Naive B cell (primary cell): ENCODE results near the gene CD180. TPM values are rescaled to one million over a fixed set of nuclear protein-coding genes. Genes with fewer than 3 reads are reported as not detected.

Source experiments
- ATAC-seq, 2 donors: fragments of 150-1000 bp; cut with Tn5 transposase; 2 replicates each; pipeline ENCODE4 v1.10.0; 2021; ENCODE audit warnings: low read depth in 2 of 2, mild to moderate bottlenecking in 2 of 2, moderate library complexity in 2 of 2
- DNase-seq: peaks from one replicate; pipeline ENCODE4 v3.0.0; 2022
- H3K27ac Mint-ChIP-seq, 6 donors: one replicate each; pipeline ENCODE4 v1.8.0; 2020 to 2022; ENCODE audit warnings: mild to moderate bottlenecking in 6 of 6, mixed read lengths in 6 of 6, moderate library complexity in 5 of 6, inconsistent platforms in 2 of 6
- H3K27me3 Mint-ChIP-seq, 3 donors: one replicate each; pipeline ENCODE4 v1.8.0; 2021 to 2022; ENCODE audit warnings: mixed read lengths in 3 of 3, mild to moderate bottlenecking in 1 of 3
- H3K36me3 Mint-ChIP-seq, 2 donors: one replicate each; pipeline ENCODE4 v1.8.0; 2020 to 2022; ENCODE audit warnings: mixed read lengths in 2 of 2, inconsistent platforms in 1 of 2, mild to moderate bottlenecking in 1 of 2
- H3K4me1 Mint-ChIP-seq, 3 donors: one replicate each; pipeline ENCODE4 v1.8.0; 2020 to 2022; ENCODE audit warnings: mixed read lengths in 3 of 3, inconsistent platforms in 1 of 3, mild to moderate bottlenecking in 1 of 3, moderate library complexity in 1 of 3
- H3K4me3 Mint-ChIP-seq, 8 donors: one replicate each; pipeline ENCODE4 v1.8.0; 2020 to 2022; ENCODE audit warnings: mild to moderate bottlenecking in 8 of 8, mixed read lengths in 8 of 8, moderate library complexity in 8 of 8, inconsistent platforms in 2 of 8
- H3K9me3 Mint-ChIP-seq, 7 donors: one replicate each; pipeline ENCODE4 v1.8.0; 2020 to 2022; ENCODE audit warnings: mixed read lengths in 7 of 7, mild to moderate bottlenecking in 5 of 7, inconsistent platforms in 2 of 7, moderate library complexity in 1 of 7
- polyA plus RNA-seq, 6 donors: library from polyadenylated mRNA; unstranded; fragments of 300-500 nt; fragmentation: Illumina TruSeq; gene quantifications; one replicate each; pipeline ENCODE4 v1.2.3, GENCODE V29; 2021; ENCODE audit warnings: low read depth in 6 of 6

Gene CD180
- polyA plus RNA-seq, 6 donors from 2014 or later, result 29.6 to 131 (median 91.3) TPM

DNA sequence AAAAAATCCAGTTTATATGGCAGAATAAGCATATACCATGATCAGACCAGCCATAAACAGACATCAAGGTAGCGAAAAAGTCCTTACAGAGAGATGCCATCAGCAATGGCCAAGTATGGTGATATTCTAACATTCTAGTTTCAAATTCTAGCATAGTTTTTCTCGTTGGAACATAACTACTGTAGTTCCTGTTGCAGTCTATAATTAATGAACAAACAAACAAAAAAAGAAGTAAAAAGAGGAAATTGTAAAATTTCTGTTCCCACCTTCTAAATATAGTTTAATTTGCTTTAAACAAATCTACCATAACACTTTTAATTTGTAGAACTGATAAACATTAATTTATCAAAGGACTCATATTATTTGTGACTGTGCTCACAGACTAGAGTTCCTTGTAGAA is 9.9 kb upstream of the CD180 start:
- DNase-seq (peak; percentile 54), ATAC-seq (peak; percentile 31 to 43)
- no peaks in the 10 kb centered on the region for H3K36me3 Mint-ChIP-seq
- peaks cover 56 to 88% (median 64%) of the 10 kb centered on the region in 3 donors for H3K4me1 Mint-ChIP-seq
- H3K9me3 Mint-ChIP-seq, result peaks cover 0 to 9% (median 6%) of the 10 kb centered on the region in 7 donors
- peak overlapping the region; percentile 74 to 97 (median 90) for H3K27ac Mint-ChIP-seq
- peak overlapping the region; percentile 65 to 91 (median 75) for H3K4me3 Mint-ChIP-seq
- no peaks in the 10 kb centered on the region for H3K27me3 Mint-ChIP-seq

DNA sequence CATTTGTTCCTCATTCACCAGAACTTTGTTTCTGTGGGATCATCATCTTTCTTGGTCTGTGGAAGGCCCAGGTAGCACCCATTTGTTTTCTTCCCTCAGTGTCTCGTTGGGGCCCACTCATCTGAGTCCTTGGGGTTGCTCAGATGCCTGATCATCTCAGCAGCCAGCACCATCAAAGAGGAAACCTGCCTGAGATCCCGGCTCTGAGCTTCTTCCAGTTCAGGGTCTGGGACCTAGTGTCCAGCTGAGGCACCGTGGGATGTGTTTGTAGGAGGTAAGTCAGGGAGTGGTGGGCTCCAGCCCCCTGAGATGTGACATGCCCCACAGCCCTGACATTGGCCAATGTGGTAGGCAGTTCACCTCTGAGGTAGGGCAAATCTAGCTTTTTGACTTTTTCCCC is 9.4 kb upstream of the CD180 start:
- Mint-ChIP-seq H3K4me1 (peaks cover 60 to 92% (median 68%) of the 10 kb centered on the region in 3 donors), H3K27me3 (no peaks in the 10 kb centered on the region), H3K9me3 (peaks cover 0 to 12% (median 6%) of the 10 kb centered on the region in 7 donors)

DNA sequence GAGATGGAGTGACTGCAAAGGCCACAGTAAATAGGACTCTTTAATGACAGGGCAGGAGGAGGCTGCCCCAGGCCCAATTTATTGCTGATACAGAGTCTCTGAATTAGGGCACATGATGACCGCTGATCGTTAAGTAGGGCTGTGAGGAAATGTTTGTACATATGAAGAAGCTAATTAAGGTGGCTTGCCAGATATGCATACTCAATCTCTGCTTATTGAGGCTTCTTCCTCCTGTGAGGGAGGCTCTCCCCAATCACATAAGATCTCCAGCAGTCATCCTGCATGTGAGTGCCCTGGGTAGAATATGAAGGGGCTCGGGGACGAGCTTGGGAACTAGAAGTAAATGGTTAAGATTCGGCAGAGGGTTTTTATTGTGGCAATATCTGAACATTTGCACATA is 8.2 kb upstream of the CD180 start:
- peak overlapping the region; percentile 86 to 98 (median 94) for H3K27ac Mint-ChIP-seq
- ATAC-seq (no peak), DNase-seq (no peak)
- no peaks in the 10 kb centered on the region for H3K36me3 Mint-ChIP-seq
- H3K4me1 Mint-ChIP-seq, result peaks cover 64 to 93% (median 71%) of the 10 kb centered on the region in 3 donors
- peak overlapping the region; percentile 64 to 91 (median 78) for H3K4me3 Mint-ChIP-seq
- H3K9me3 Mint-ChIP-seq, result peaks cover 0 to 14% (median 6%) of the 10 kb centered on the region in 7 donors
- no peaks in the 10 kb centered on the region for H3K27me3 Mint-ChIP-seq

More for the DNA sequence above, 9.4 kb upstream of the CD180 start:
- DNase-seq (no peak), ATAC-seq (no peak)
- peak overlapping the region; percentile 65 to 91 (median 75) for H3K4me3 Mint-ChIP-seq
- H3K36me3 Mint-ChIP-seq, result no peaks in the 10 kb centered on the region
- peak overlapping the region; percentile 74 to 97 (median 90) for H3K27ac Mint-ChIP-seq

DNA sequence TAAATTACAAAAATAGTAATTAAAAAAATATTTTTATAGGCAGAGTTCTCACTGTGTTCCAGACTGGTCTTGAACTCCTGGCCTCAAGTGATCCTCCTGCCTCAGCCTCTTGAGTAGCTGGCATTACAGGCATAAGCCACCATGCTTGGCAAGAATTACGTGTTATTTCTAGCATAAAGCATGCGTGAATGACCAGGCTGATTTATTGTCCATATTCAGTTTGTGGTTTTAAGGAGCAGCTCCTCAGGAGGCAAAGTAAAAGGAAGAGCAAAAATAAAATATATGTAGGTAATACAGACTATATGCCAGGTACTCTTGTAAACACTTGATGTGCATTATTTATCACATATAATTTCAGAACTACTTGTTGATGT is 7.1 kb upstream of the CD180 start:
- DNase-seq (no peak), ATAC-seq (no peak)
- Mint-ChIP-seq H3K9me3 (peaks cover 0 to 14% (median 6%) of the 10 kb centered on the region in 7 donors), H3K4me1 (peaks cover 65 to 93% (median 74%) of the 10 kb centered on the region in 3 donors), H3K27ac (peak overlapping the region; percentile 86 to 98 (median 94)), H3K36me3 (no peaks in the 10 kb centered on the region), H3K4me3 (peak overlapping the region in 7 of 8 donors; percentile 64 to 91 (median 77)), H3K27me3 (no peaks in the 10 kb centered on the region)

DNA sequence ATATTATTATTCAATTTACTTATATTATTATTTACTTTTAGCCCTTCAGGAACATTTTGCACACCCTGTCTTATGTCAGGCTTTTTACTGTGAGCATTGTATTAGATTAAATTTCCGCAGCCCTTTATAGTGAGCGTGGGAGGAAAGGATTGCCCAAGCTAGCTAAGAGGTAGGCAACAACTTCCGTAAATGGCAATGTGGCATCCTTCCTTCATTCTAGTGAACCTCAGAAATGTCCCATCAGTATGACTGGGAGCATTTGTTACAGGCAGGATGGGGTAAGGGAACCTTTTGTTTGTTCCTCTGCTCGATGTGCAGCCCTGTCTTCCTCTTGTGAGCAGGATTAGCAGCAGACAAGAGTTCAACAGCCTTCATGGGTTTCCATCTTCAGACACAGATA is 6.2 kb upstream of the CD180 start:
- no peak for ATAC-seq
- H3K4me3 Mint-ChIP-seq, result peak overlapping the region in 7 of 8 donors; percentile 51 to 79 (median 71)
- peak overlapping the region in 5 of 6 donors; percentile 73 to 96 (median 93) for H3K27ac Mint-ChIP-seq
- peaks cover 67 to 95% (median 73%) of the 10 kb centered on the region in 3 donors for H3K4me1 Mint-ChIP-seq
- H3K36me3 Mint-ChIP-seq, result no peaks in the 10 kb centered on the region
- H3K27me3 Mint-ChIP-seq, result no peaks in the 10 kb centered on the region
- peaks cover 0 to 17% (median 6%) of the 10 kb centered on the region in 7 donors for H3K9me3 Mint-ChIP-seq
- no peak for DNase-seq

DNA sequence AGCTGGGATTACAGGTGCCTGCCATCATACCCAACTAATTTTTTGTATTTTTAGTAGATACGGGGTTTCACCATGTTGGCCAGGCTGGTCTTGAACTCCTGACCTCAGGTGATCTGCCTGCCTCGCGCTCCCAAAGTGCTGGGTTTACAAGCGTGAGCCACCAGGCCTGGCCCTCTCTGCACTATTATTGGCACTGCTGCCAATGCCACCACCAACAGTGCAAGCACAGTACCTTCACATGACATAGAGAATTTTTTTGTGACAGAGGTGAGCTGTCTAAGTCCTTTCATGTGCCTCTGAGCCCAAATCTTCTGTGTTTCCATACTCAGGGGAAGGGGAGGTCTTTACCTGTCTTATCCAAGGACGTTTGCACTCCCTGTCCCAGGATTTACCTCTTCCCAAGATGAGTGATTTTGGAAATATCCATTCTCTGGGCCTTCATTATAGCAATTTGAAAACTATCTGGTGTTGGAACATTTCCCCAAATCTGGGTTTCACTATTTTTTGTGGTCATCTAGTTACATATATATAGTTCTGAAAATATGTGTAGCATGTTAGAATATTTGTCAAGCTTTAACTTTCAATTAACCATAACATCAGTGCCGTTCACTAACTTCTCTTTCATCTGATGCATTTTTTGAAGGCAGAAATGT is 5.4 kb upstream of the CD180 start:
- ATAC-seq, result no peak
- H3K4me3 Mint-ChIP-seq, result peak overlapping the region in 6 of 8 donors; percentile 13 to 75 (median 54)
- H3K9me3 Mint-ChIP-seq, result peaks cover 0 to 17% (median 6%) of the 10 kb centered on the region in 7 donors
- H3K27ac Mint-ChIP-seq, result peak overlapping the region in 5 of 6 donors; percentile 29 to 96 (median 72)
- H3K27me3 Mint-ChIP-seq, result no peaks in the 10 kb centered on the region
- H3K4me1 Mint-ChIP-seq, result peaks cover 66 to 95% (median 70%) of the 10 kb centered on the region in 3 donors
- no peaks in the 10 kb centered on the region for H3K36me3 Mint-ChIP-seq
- no peak for DNase-seq

DNA sequence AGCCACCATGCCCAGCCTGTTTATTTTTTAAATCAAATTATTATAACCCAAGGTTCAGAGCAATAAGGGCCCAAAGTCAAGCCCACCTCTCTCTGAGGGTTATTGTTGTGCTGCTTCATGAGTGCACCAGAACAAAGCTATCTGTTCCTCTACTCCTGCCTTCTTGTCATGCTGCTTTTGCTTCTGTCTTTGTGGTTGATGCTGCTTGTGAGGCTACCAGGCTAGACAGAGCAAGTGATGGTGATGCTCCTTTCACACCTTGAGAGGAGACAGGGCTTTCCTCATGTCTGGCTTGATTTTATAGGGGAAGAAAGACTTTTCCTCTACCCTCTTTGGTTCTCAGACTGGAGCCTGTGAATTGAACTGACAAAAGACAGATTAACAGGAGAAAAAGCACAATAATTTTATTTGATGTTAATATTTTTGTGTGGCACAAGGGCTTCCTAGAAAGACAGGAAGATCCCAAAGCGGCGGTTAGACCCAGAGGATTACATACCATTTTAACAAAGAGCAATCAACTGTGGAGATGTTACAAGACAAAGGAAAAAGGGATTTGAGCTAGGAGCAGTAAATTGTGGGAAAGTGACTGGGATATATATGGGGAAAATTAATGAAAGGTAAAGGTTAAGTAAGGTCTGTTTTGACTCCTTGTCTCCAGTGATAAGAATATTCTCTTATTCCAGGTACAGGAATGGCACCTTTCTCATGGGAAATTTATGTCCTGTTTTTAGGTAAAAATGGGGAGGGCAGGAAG is 4.4 kb upstream of the CD180 start:
- DNase-seq (no peak), ATAC-seq (peak; percentile 29 to 45)
- Mint-ChIP-seq H3K27me3 (no peaks in the 10 kb centered on the region), H3K27ac (peak overlapping the region in 5 of 6 donors; percentile 71 to 96 (median 91)), H3K9me3 (peaks cover 0 to 17% (median 6%) of the 10 kb centered on the region in 7 donors), H3K36me3 (peaks cover 0 to under 1% of the 10 kb centered on the region in 2 donors), H3K4me3 (peak overlapping the region; percentile 30 to 98 (median 74)), H3K4me1 (peaks cover 61 to 90% (median 65%) of the 10 kb centered on the region in 3 donors)

DNA sequence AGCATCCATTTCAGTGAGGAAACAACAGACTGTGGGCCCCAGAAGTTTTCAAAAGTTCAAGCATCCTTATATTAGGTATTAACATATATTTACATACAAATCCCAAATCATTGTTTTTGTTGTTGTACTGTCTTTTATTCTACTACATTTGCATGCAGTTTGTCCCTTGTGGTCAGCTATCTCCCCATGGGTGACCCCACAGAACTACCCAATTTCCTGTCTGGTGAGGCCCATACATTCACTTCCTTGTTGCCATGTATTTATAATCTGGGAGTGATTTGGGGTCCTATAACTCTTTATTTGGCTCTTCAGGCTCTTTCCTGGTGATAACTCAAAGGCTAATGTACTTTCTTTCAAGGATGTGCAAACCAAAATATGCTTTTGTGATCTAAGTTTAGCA is 3.3 kb upstream of the CD180 start:
- Mint-ChIP-seq H3K9me3 (peaks cover 0 to 17% (median 6%) of the 10 kb centered on the region in 7 donors), H3K36me3 (peaks cover 6 to 11% of the 10 kb centered on the region in 2 donors), H3K4me1 (peaks cover 59 to 80% (median 61%) of the 10 kb centered on the region in 3 donors), H3K4me3 (peak overlapping the region; percentile 41 to 98 (median 74)), H3K27me3 (no peaks in the 10 kb centered on the region), H3K27ac (peak overlapping the region; percentile 80 to 96 (median 92))
- DNase-seq (no peak), ATAC-seq (no peak)

DNA sequence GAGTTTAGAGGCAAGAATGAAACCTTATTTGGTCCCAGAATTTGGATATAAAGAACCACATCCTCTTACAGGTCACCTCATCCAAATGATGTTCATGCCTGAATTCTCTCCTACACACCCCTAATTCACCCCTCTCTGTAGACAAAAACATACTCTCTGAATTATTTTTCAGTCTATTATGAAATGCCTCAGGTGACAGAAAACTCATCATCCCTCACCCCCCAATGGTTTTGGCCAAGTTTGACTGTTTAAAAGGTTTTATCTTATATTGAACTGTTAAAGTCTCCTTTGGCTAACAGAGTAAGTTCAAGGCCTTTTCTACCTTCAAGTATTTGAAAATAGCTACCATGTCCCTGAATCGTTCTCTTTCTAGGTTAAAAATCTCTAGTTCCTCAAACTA is 2.3 kb upstream of the CD180 start:
- no peak for ATAC-seq
- H3K9me3 Mint-ChIP-seq, result peaks cover 0 to 11% (median 5%) of the 10 kb centered on the region in 7 donors
- H3K4me3 Mint-ChIP-seq, result peak overlapping the region; percentile 47 to 98 (median 76)
- peak overlapping the region; percentile 82 to 96 (median 91) for H3K27ac Mint-ChIP-seq
- H3K36me3 Mint-ChIP-seq, result peaks cover 16 to 20% of the 10 kb centered on the region in 2 donors
- no peaks in the 10 kb centered on the region for H3K27me3 Mint-ChIP-seq
- peaks cover 59 to 80% (median 61%) of the 10 kb centered on the region in 3 donors for H3K4me1 Mint-ChIP-seq
- DNase-seq, result no peak

DNA sequence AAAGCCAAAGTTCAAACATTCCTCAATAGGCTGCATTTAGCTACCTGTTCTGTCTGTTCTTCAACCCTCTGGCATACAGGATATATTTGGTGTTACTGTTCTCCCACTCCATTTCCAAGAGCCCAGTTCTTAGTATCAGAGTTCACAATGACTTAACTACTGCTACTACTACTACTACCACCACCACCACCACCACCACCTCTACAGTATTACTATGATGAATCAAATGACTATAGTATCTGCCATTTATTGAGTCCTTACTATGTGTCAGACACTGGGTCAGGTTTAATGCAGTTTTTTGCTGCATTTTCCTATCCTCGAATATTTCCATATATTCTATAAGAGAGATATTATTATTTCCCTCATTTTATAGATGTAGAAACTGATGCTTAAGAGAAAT is 937 bp upstream of the CD180 start:
- Mint-ChIP-seq H3K27ac (peak overlapping the region; percentile 94 to 100 (median 98)), H3K9me3 (peaks cover 0 to 12% (median 5%) of the 10 kb centered on the region in 7 donors), H3K4me1 (peaks cover 68 to 82% (median 73%) of the 10 kb centered on the region in 3 donors), H3K27me3 (no peaks in the 10 kb centered on the region), H3K4me3 (peak overlapping the region; percentile 90 to 98 (median 95)), H3K36me3 (peaks cover 21 to 34% of the 10 kb centered on the region in 2 donors)
- DNase-seq (no peak), ATAC-seq (no peak)

DNA sequence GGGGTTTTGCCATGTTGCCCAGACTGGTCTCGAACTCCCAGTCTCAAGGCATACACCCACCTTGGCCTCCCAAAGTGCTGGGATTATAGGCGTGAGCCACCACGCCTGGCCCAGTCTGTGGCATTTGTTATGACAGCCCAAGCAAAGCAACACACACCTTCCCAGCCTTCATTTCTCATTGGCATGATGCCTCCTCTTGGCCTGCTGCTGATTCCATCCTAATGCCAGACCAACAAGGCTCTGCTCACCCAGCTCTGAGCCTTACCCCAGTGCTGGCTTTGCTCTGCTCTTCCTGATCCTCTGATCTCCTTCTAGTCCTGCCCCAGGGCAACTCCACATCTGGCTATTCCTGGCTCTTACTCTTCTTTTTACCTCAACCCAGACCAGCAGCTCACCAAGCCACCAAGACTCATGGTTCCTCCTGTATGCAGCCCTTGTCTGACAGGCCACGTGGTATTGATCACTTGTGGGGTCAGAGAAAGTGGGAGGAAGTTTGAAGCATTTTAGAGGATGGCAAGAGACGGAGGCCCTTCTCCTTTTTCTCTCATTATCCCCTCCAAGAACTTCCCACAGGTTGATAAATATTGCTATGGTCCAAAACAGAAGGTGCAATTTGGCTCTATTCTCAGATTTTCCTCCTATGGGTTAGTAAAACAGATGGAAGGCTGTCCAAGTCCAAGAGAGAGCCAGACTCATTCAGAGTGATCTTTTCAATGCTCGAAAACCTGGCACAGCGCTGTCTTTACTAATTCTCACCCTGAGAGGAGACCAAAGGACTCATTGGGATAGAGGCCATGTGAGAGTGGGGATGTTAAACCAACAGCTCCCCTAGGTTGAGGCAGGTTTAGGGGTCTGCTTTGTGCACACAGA is 958 bp downstream of the CD180 start:
- no peak for DNase-seq
- Mint-ChIP-seq H3K4me1 (peaks cover 76 to 84% (median 82%) of the 10 kb centered on the region in 3 donors), H3K27ac (peak overlapping the region; percentile 94 to 100 (median 98)), H3K9me3 (peaks cover 0 to 12% (median 5%) of the 10 kb centered on the region in 7 donors), H3K4me3 (peak overlapping the region; percentile 90 to 98 (median 95)), H3K36me3 (peaks cover 36 to 53% of the 10 kb centered on the region in 2 donors), H3K27me3 (no peaks in the 10 kb centered on the region)
- peak; percentile 11 to 23 for ATAC-seq

DNA sequence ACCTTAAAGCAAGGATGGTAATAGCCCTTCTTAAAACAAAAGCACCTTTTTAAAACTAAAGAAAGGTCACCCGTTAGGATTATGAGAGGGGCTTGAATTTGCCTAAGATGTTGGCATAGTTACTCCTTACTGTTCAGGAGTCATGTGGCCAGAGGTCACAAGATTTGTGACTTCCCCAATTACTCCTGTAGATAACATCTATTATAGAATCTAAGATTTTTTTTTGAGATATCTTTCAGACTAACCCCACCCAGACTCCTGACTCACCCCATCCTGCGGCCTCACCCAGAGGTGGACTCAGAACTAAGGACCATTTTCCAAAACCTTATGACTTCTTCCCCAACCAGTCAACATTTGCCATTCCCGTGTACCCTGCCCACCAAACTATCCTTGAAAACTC is 2.4 kb downstream of the CD180 start:
- Mint-ChIP-seq H3K4me1 (peaks cover 78 to 84% (median 83%) of the 10 kb centered on the region in 3 donors), H3K27ac (peak overlapping the region; percentile 94 to 100 (median 98)), H3K36me3 (peaks cover 46 to 65% of the 10 kb centered on the region in 2 donors), H3K9me3 (peaks cover 0 to 12% (median 3%) of the 10 kb centered on the region in 7 donors), H3K27me3 (no peaks in the 10 kb centered on the region), H3K4me3 (peak overlapping the region; percentile 90 to 98 (median 95))
- ATAC-seq (peak; percentile 39 to 42), DNase-seq (peak; percentile 66)
